Measurements from ENCODE around the gene MYL4. TPM values are rescaled to one million over a fixed set of nuclear protein-coding genes. Genes with fewer than 3 reads are reported as not detected.
"Not testable (repeated sequence)": the region's sequence is repeated elsewhere in the genome, so short reads cannot be mapped to it uniquely, and the experiment has no call there.

Gene MYL4
- total RNA-seq, 4 donors from 2014 or later: 3.2 TPM; not detected in 3

GRCh38 chr17:47266782-47267181 lies 57.6 kb downstream of the MYL4 start:
- no peaks in the 10 kb centered on the region for H3K4me1 ChIP-seq

DNA sequence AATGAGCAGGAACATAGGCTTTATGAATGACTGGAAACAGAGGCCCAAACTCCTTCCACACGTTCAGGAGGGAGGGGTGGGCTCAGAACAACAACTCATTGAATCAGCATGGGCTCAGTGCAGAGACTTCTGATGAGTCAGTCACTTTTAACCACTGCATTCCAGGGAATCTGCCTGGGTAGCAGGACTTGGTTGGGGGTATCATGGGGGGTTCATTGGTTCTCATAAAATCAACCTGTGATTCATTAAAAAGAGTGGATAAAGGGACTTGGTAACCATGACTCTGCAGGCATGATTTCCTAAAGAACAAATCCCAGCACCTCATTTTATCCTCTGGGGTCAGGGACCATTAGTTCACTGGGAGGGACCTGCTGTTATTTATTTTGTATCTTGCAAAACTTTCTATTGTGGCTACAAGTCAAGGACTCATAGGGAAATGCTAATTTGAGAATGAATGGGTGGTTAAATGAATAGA lies 58.2 kb downstream of the MYL4 start:
- intact Hi-C loops (cut with DNase I; ENCODE audit: low total_unique reads): no loop called here
- no peaks in the 10 kb centered on the region for H3K9me3 ChIP-seq
- H3K4me1 ChIP-seq: no peaks in the 10 kb centered on the region
- TF ChIP-seq CTCF (IDR thresholded peaks at IDR 0.05) (no peak), POLR2A (IDR thresholded peaks at IDR 0.05) (no peak)
- H3K36me3 ChIP-seq: no peaks in the 10 kb centered on the region
- H3K27ac ChIP-seq: peak overlapping the region in 1 of 2 donors; percentile 36
- no peaks in the 10 kb centered on the region for H3K27me3 ChIP-seq
- no peak overlapping the region for H3K4me3 ChIP-seq
- DNase-seq: no peak

More at GRCh38 chr17:47266782-47267181, 57.6 kb downstream of the MYL4 start:
- H3K27me3 ChIP-seq: no peaks in the 10 kb centered on the region
- no peaks in the 10 kb centered on the region for H3K9me3 ChIP-seq
- TF ChIP-seq POLR2A (IDR thresholded peaks at IDR 0.05): no peak
- TF ChIP-seq CTCF (IDR thresholded peaks at IDR 0.05): no peak
- no peak overlapping the region for H3K4me3 ChIP-seq
- no peak for DNase-seq
- peak overlapping the region; percentile 29 to 36 for H3K27ac ChIP-seq
- intact Hi-C loops (cut with DNase I; ENCODE audit: low total_unique reads): no loop called here
- no peaks in the 10 kb centered on the region for H3K36me3 ChIP-seq

DNA sequence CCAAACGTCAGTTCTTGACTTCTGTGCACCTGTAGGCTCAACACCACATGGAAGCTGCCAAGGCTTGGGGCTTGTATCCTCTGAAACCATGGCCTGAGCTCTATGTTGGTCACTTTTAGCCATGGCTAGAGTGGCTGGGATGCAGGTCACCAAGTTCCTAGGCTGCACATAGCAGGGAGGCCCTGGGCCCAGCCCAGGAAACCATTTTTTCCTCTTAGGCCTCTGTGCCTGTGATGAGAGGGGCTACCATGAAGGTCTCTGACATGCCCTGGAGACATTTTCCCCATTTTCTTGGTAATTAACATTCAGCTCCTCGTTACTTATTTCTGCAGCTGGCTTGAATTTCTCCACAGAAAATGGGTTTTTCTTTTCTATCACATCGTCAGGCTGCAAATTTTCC lies 59.8 kb downstream of the MYL4 start:
- H3K4me3 ChIP-seq; intact Hi-C loops (cut with DNase I; ENCODE audit: low total_unique reads); DNase-seq; H3K27ac ChIP-seq; H3K36me3 ChIP-seq; H3K27me3 ChIP-seq; H3K4me1 ChIP-seq; H3K9me3 ChIP-seq: not testable (repeated sequence)

DNA sequence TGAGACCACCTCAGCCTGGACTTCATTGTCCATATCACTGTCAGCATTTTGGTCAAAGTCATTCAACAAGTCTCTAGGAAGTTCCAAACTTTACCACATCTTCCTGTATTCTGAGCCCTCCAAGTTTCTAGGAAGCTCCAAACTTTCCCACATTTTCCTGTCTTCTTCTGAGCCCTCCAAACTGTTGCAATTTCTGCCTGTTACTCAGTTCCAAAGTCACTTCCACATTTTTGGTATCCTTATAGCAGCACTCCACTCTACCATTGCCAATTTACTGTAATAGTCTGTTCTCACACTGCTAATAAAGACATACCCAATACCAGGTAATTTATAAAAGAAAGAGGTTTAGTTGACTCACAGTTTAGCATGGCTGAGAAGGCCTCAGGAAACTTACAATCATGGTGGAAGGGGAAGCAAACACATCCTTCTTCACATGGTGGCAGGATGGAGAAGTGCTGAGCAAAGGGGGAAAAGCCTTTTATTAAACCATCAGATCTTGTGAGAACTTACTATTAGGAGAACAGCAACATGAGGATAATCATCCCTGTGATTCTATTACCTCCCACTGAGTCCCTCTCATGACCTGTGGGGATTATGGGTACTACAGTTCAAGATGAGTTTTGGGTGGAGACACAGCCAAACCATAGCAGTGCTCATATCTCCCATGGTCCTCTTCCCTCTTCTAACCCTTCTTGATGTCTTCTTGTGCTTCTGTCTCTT lies 60.6 kb downstream of the MYL4 start:
- H3K9me3 ChIP-seq; DNase-seq; H3K27me3 ChIP-seq; H3K4me3 ChIP-seq; H3K36me3 ChIP-seq; H3K4me1 ChIP-seq; intact Hi-C loops (cut with DNase I; ENCODE audit: low total_unique reads): not testable (repeated sequence)
- H3K27ac ChIP-seq: peak overlapping the region; percentile 21 to 23

- no peak for DNase-seq
- Histone ChIP-seq H3K4me3 (no peak overlapping the region), H3K36me3 (no peaks in the 10 kb centered on the region), H3K4me1 (peaks cover 0 to 11% of the 10 kb centered on the region in 2 donors), H3K27ac (no peak overlapping the region), H3K27me3 (no peaks in the 10 kb centered on the region), H3K9me3 (no peaks in the 10 kb centered on the region)
- intact Hi-C loops (cut with DNase I; ENCODE audit: low total_unique reads): no loop called here
- TF ChIP-seq POLR2A (IDR thresholded peaks at IDR 0.05): no peak
Measured at GRCh38 chr17:47270946-47271705, 62.0 kb downstream of the MYL4 start.

DNA sequence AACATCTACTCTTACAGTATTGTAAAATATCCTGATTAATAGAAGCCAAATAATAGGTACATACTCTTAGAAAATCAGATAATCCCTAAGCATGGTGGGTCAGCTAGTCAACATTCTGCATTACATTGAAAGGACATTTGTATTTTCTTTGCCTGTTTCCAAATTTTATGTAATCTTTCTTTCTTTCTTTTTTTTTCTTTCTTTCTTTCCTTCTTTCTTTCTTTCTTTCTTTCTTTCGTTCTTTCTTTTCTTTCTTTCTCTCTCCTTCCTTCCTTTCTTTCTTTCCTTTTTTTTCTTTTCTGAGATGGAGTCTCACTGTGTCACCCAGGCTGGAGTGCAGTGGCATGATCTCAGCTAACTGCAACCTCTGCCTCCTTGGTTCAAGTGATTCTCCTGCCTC lies 63.3 kb downstream of the MYL4 start:
- intact Hi-C loops (cut with DNase I; ENCODE audit: low total_unique reads): no loop called here
- peaks cover 3 to 18% of the 10 kb centered on the region in 2 donors for H3K4me1 ChIP-seq

More for the DNA sequence above, 63.3 kb downstream of the MYL4 start:
- no peak for DNase-seq
- Histone ChIP-seq H3K9me3 (no peaks in the 10 kb centered on the region), H3K27ac (no peak overlapping the region), H3K27me3 (no peaks in the 10 kb centered on the region), H3K36me3 (no peaks in the 10 kb centered on the region), H3K4me3 (no peak overlapping the region)
- TF ChIP-seq POLR2A (IDR thresholded peaks at IDR 0.05) (no peak), CTCF (IDR thresholded peaks at IDR 0.05) (no peak)

Measured in uterus (tissue), 4 donors.